Endothelial cell of umbilical vein (primary cell): ENCODE results near the gene RYR3. TPM values are rescaled to one million over a fixed set of nuclear protein-coding genes. Genes with fewer than 3 reads are reported as not detected.

Experiments used
- BruUV-seq: library from RNA; stranded (reverse); fragments of 400-500 nt; replicated peaks from 2 replicates; lab custom pipeline; 2021; lab: Mats Ljungman, UMichigan
- CTCF ChIA-PET: fragments of 300-600, 350-600 bp; sonication (Branson Sonifier 250); formaldehyde crosslinking; loops from one replicate; lab custom pipeline; 2021; ENCODE audit warnings: antibody characterized with exemption, inconsistent platforms; lab: Charles Lee
- POLR2A ChIA-PET: fragments of 300-600, 350-600 bp; sonication (Branson Sonifier 250); formaldehyde crosslinking; loops from one replicate; lab custom pipeline; 2021; ENCODE audit warnings: antibody characterized with exemption, inconsistent platforms; lab: Charles Lee
- DNase-seq: peaks from one replicate; pipeline ENCODE4 v3.0.0-alpha.2; 2011; ENCODE audit warnings: low read depth, low spot score
- FAIRE-seq: peaks from 2 replicates; lab custom pipeline; 2011; peaks lifted over from hg19 to GRCh38; lab: Jason Lieb, UNC
- H2AFZ ChIP-seq: 2 replicates; pipeline ENCODE4 v1.6.0; 2012; ENCODE audit warnings: low read depth, low read length, control low read depth, inconsistent platforms
- H3K27ac ChIP-seq: 2 replicates; pipeline ENCODE4 v1.5.1; 2011; ENCODE audit warnings: low read depth, mild to moderate bottlenecking, control low read depth, low read length, moderate library complexity; ENCODE audit not compliant: insufficient read depth
- H3K27me3 ChIP-seq, 2 experiments: 2 replicates each; pipeline versions ENCODE4 v1.6.0 to v1.6.1; 2011; ENCODE audit warnings: low read length in 2 of 2, mixed read lengths in 1 of 2; ENCODE audit not compliant: control insufficient read depth in 2 of 2, insufficient read depth in 2 of 2
- H3K36me3 ChIP-seq, 2 experiments: 2 replicates in 1 of 2; 3 replicates in 1 of 2; pipeline ENCODE4 v1.5.1; 2011; ENCODE audit warnings: low read length in 2 of 2, mild to moderate bottlenecking in 1 of 2, moderate library complexity in 1 of 2; ENCODE audit not compliant: control insufficient read depth in 2 of 2, insufficient read depth in 2 of 2; ENCODE audit errors: extremely low read depth in 1 of 2
- H3K4me1 ChIP-seq: 3 replicates; pipeline ENCODE4 v1.5.1; 2011; ENCODE audit warnings: mild to moderate bottlenecking, low read length; ENCODE audit not compliant: control insufficient read depth, insufficient read depth; ENCODE audit errors: extremely low read depth
- H3K4me2 ChIP-seq: 2 replicates; pipeline ENCODE4 v1.6.1; 2011; ENCODE audit warnings: low read length, control low read depth, mixed read lengths; ENCODE audit not compliant: insufficient read depth
- H3K4me3 ChIP-seq, 3 experiments: fragments of 200-600 bp in 1 of 3; sonication (generic), shearing (Covaris generic) in 1 of 3; replicated peaks in 1 of 3; 2 replicates each; pipeline ENCODE4 v1.5.1; 2011 to 2016; ENCODE audit warnings: control low read depth in 3 of 3, low read length in 3 of 3, mild to moderate bottlenecking in 2 of 3, inconsistent platforms in 1 of 3, low read depth in 1 of 3, moderate library complexity in 1 of 3; ENCODE audit not compliant: insufficient read depth in 1 of 3
- H3K79me2 ChIP-seq: 2 replicates; pipeline ENCODE4 v1.6.0; 2012; ENCODE audit warnings: low read length, inconsistent platforms; ENCODE audit not compliant: control insufficient read depth, insufficient read depth
- H3K9ac ChIP-seq: replicated peaks from 2 replicates; pipeline ENCODE3; 2011; ENCODE audit warnings: low read length, control low read depth; ENCODE audit not compliant: insufficient read depth; ENCODE audit errors: extremely low read depth
- H3K9me1 ChIP-seq: replicated peaks from 3 replicates; pipeline ENCODE4 v1.6.0; 2011; ENCODE audit warnings: mild to moderate bottlenecking, low read length; ENCODE audit not compliant: control insufficient read depth, insufficient read depth; ENCODE audit errors: extremely low read depth
- H3K9me3 ChIP-seq: replicated peaks from 2 replicates; pipeline ENCODE4 v1.5.1; 2012; ENCODE audit warnings: low read length, inconsistent platforms; ENCODE audit not compliant: control insufficient read depth, insufficient read depth
- H4K20me1 ChIP-seq: replicated peaks from 2 replicates; pipeline ENCODE3; 2011; ENCODE audit warnings: mild to moderate bottlenecking, low read length; ENCODE audit not compliant: control insufficient read depth, insufficient read depth; ENCODE audit errors: extremely low read depth
- EZH2 ChIP-seq: IDR thresholded peaks from 2 replicates; pipeline ENCODE4 v1.6.1; 2012; ENCODE audit warnings: borderline replicate concordance, low read depth, mild to moderate bottlenecking, moderate library complexity, low read length, inconsistent platforms; ENCODE audit not compliant: severe bottlenecking
- FOS ChIP-seq: IDR thresholded peaks from 2 replicates; pipeline ENCODE4 v1.6.1; 2011; ENCODE audit warnings: mild to moderate bottlenecking, low read length, moderate library complexity, borderline replicate concordance; ENCODE audit not compliant: insufficient read depth
- GATA2 ChIP-seq: IDR thresholded peaks from 2 replicates; pipeline ENCODE4 v1.7.0; 2011; ENCODE audit warnings: low read depth, mild to moderate bottlenecking, moderate library complexity, mixed read lengths, low read length; ENCODE audit not compliant: insufficient read length, insufficient read depth
- JUN ChIP-seq: IDR thresholded peaks from 2 replicates; pipeline ENCODE4 v1.6.1; 2011; ENCODE audit warnings: borderline replicate concordance, low read depth; ENCODE audit not compliant: insufficient read length, insufficient read depth
- MYC ChIP-seq: IDR thresholded peaks from one replicate; pipeline ENCODE4 v1.6.1; 2011; ENCODE audit warnings: mild to moderate bottlenecking, low read depth, low read length
- POLR2A ChIP-seq: IDR thresholded peaks from 2 replicates; pipeline ENCODE4 v1.6.1; 2012; ENCODE audit warnings: low read depth, mild to moderate bottlenecking, control low read depth, low read length
- POLR2AphosphoS5 ChIP-seq: IDR thresholded peaks from 2 replicates; pipeline ENCODE4 v1.6.1; 2012; ENCODE audit warnings: low read depth, mild to moderate bottlenecking, control low read depth, low read length, moderate library complexity; ENCODE audit not compliant: insufficient read depth
- dilution Hi-C: fragments of 300-500 bp; cut with MboI; formaldehyde crosslinking; loops from one replicate; pipeline ENCODE4 v1.15.0; 2019; ENCODE audit warnings: low sequenced_read_pairs; ENCODE audit not compliant: extremely low pct_ligation_motif_present
- intact Hi-C: fragments of 100-400 bp; cut with micrococcal nuclease; formaldehyde crosslinking; loops from one replicate; pipeline ENCODE4 v1.10.0; 2022
- polyA plus RNA-seq, 4 experiments: library from polyadenylated mRNA; depleted of rRNA in 3 of 4; stranded (reverse) in 3 of 4; unstranded in 1 of 4; fragments of >200 nt; gene quantifications; 2 replicates each; pipeline versions ENCODE4 v1.2.1 to v1.2.3, GENCODE V29; 2011 to 2012; ENCODE audit warnings: missing spikeins in 1 of 4
- total RNA-seq: library from RNA; stranded (reverse); gene quantifications from 2 replicates; pipeline ENCODE4 v1.2.3, GENCODE V29; 2021
- TF ChIP-seq, protein P1 (sequence below), 2 donors: IDR thresholded peaks; 1 replicate in 1 of 2; 2 replicates in 1 of 2; pipeline ENCODE4 v1.5.1; 2011; ENCODE audit warnings: low read length in 2 of 2, mild to moderate bottlenecking in 2 of 2, moderate library complexity in 2 of 2, control low read depth in 1 of 2, inconsistent platforms in 1 of 2, low read depth in 1 of 2; ENCODE audit not compliant: insufficient read depth in 1 of 2; ENCODE audit errors: extremely low read depth in 1 of 2
- TF ChIP-seq, protein P2 (sequence below): IDR thresholded peaks from 2 replicates; pipeline ENCODE4 v1.6.1; 2011; ENCODE audit not compliant: insufficient read depth, insufficient read length

The RYR3 gene
- total and polyA plus RNA-seq, 2 donors (not counting 3 experiments of a cell fraction or from before 2014, with no cell fraction given), result not detected

DNA sequence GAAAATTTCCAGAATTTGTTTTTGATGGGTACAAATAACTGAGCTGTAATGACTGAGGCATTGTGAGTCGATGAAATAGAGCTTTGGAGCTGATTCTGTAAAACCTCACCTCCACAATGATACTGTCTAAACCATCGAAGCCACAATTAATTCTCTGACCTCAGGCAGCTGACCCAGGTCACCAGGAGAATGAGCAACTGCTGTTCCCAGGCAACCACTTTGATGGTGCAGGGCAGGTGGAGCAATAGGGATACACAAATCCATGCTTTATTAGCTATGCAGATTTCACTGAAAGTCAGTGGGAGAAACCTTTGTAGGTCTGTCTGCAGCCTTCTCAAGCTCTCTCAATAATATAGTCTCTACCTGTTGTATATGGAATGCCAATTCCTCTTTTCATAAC is 204.4 kb downstream of the RYR3 start:
- Histone ChIP-seq H3K36me3 (no peaks in the 10 kb centered on the region), H3K27ac (no peak overlapping the region), H3K4me2 (no peak overlapping the region), H3K9me3 (no peaks in the 10 kb centered on the region), H3K79me2 (no peaks in the 10 kb centered on the region), H3K9ac (no peak overlapping the region), H4K20me1 (no peaks in the 10 kb centered on the region), H3K4me3 (no peak overlapping the region), H2AFZ (no peak overlapping the region), H3K4me1 (no peaks in the 10 kb centered on the region), H3K27me3 (no peaks in the 10 kb centered on the region), H3K9me1 (no peaks in the 10 kb centered on the region)
- no TSS peak for BruUV-seq
- DNase-seq (no peak), FAIRE-seq (no peak)
- intact Hi-C loops, result no loop called here
- POLR2A ChIA-PET, result no interaction called here
- no peak for TF ChIP-seq FOS
- TF ChIP-seq POLR2A, result no peak
- TF ChIP-seq GATA2, result no peak
- TF ChIP-seq POLR2AphosphoS5, result no peak
- no peak for TF ChIP-seq JUN
- TF ChIP-seq, protein P1, sequence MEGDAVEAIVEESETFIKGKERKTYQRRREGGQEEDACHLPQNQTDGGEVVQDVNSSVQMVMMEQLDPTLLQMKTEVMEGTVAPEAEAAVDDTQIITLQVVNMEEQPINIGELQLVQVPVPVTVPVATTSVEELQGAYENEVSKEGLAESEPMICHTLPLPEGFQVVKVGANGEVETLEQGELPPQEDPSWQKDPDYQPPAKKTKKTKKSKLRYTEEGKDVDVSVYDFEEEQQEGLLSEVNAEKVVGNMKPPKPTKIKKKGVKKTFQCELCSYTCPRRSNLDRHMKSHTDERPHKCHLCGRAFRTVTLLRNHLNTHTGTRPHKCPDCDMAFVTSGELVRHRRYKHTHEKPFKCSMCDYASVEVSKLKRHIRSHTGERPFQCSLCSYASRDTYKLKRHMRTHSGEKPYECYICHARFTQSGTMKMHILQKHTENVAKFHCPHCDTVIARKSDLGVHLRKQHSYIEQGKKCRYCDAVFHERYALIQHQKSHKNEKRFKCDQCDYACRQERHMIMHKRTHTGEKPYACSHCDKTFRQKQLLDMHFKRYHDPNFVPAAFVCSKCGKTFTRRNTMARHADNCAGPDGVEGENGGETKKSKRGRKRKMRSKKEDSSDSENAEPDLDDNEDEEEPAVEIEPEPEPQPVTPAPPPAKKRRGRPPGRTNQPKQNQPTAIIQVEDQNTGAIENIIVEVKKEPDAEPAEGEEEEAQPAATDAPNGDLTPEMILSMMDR (IDR thresholded peaks at IDR 0.05; ENCODE audit: extremely low read depth in 1 of 2, insufficient read depth in 1 of 2, low read depth in 1 of 2, low read length in 2 of 2), result no peak
- TF ChIP-seq, protein P2, sequence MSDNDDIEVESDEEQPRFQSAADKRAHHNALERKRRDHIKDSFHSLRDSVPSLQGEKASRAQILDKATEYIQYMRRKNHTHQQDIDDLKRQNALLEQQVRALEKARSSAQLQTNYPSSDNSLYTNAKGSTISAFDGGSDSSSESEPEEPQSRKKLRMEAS, result no peak
- TF ChIP-seq MYC, result no peak
- no peak for TF ChIP-seq EZH2
- dilution Hi-C loops, result no loop called here
- CTCF ChIA-PET, result interaction anchor here (1.2 to 1.3 kb wide), 2 partner anchors 11 to 215 kb away, joined by 3 read pairs; no protein-coding TSS in a partner anchor
